ENCODE data around the gene CPB2.

CPB2 gene

GRCh38 chr13:46143184-46143701 lies 38.4 kb upstream of the CPB2 start:
- Histone ChIP-seq H2BK5ac (ENCODE audit: low read length) (no peak overlapping the region), H3K27ac (replicated peaks; ENCODE audit: low read length) (no peak overlapping the region), H3K27me3 (ENCODE audit: control insufficient read depth in 3 of 3, insufficient read depth in 3 of 3, low read depth in 1 of 3, low read length in 3 of 3) (no peaks in the 10 kb centered on the region), H2AK5ac (ENCODE audit: low read depth, low read length) (no peak overlapping the region), H2BK12ac (ENCODE audit: low read length) (no peak overlapping the region), H4K8ac (ENCODE audit: low read depth, low read length) (no peak overlapping the region), H2BK120ac (ENCODE audit: low read depth, low read length) (no peak overlapping the region), H3K9ac (ENCODE audit: low read depth, low read length, poor library complexity) (no peak overlapping the region), H2AFZ (ENCODE audit: low read length) (peak overlapping the region; percentile 11), H3K36me3 (replicated peaks in 1 of 2; ENCODE audit: control insufficient read depth in 2 of 2, insufficient read depth in 2 of 2, low read length in 2 of 2) (no peaks in the 10 kb centered on the region), H3K79me1 (ENCODE audit: low read depth, low read length) (no peaks in the 10 kb centered on the region), H4K91ac (ENCODE audit: low read depth, low read length, poor library complexity) (no peak overlapping the region), H3K18ac (ENCODE audit: low read length) (no peak overlapping the region), H3K9me3 (replicated peaks in 1 of 2; ENCODE audit: control insufficient read depth in 2 of 2, insufficient read depth in 1 of 2, low read depth in 1 of 2, low read length in 2 of 2) (no peaks in the 10 kb centered on the region), H2BK15ac (ENCODE audit: low read length) (no peak overlapping the region), H3K4ac (ENCODE audit: low read length) (no peak overlapping the region), H3K4me3 (ENCODE audit: low read length in 2 of 2) (no peak overlapping the region), H3K4me1 (ENCODE audit: control insufficient read depth in 2 of 2, insufficient read depth in 1 of 2, low read depth in 1 of 2, low read length in 2 of 2) (peaks cover 0 to 2% of the 10 kb centered on the region in 2 donors), H3K23ac (ENCODE audit: low read depth, low read length, poor library complexity) (no peak overlapping the region), H3K4me2 (ENCODE audit: insufficient read depth, low read length, poor library complexity, severe bottlenecking) (no peak overlapping the region), H3K14ac (ENCODE audit: low read length) (no peak overlapping the region)
- WGBS, 2 donors (ENCODE audit: extremely low coverage in 2 of 2, insufficient read length in 2 of 2, insufficient replicate concordance in 1 of 2): no CpG with 5 or more reads among the region's 4 CpGs
- DNase-seq (ENCODE audit: low spot score): no peak

- H3K27ac ChIP-seq (replicated peaks; ENCODE audit: low read length): no peak overlapping the region
- WGBS, 2 donors (ENCODE audit: extremely low coverage in 2 of 2, insufficient read length in 2 of 2, insufficient replicate concordance in 1 of 2): no CpG with 5 or more reads among the region's 3 CpGs
These were observed 37.9 kb upstream of the CPB2 start for GRCh38 chr13:46142776-46143175.

DNA sequence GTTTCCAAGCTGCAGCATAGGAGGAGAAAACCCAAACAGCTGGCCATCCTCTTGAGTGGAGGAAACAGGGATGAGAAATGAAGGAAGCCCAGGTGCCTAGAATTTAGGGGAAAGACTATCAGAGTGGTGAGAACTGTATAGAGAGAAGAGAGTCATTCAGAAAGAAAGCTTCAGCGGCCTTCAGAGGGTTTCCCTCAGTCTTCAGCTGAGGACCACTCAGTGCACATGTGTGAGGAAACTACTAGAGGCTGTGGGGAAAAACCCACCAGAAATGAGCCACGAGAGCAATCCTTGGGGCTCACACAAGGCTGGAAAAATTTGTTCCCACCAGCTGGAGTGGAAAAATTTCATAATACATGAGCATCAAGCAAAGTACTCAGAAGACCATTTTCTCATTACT lies 35.2 kb upstream of the CPB2 start:
- no peaks in the 10 kb centered on the region for H3K79me1 ChIP-seq (ENCODE audit: low read depth, low read length)
- WGBS, 2 donors (ENCODE audit: extremely low coverage in 2 of 2, insufficient read length in 2 of 2, insufficient replicate concordance in 1 of 2): no CpG with 5 or more reads among the region's 2 CpGs

More at GRCh38 chr13:46142776-46143175, 37.9 kb upstream of the CPB2 start:
- H4K91ac ChIP-seq (ENCODE audit: low read depth, low read length, poor library complexity): no peak overlapping the region
- peaks cover 0 to 2% of the 10 kb centered on the region in 2 donors for H3K4me1 ChIP-seq (ENCODE audit: control insufficient read depth in 2 of 2, insufficient read depth in 1 of 2, low read depth in 1 of 2, low read length in 2 of 2)
- H2BK15ac ChIP-seq (ENCODE audit: low read length): no peak overlapping the region
- no peak for DNase-seq (ENCODE audit: low spot score)
- no peak overlapping the region for H3K23ac ChIP-seq (ENCODE audit: low read depth, low read length, poor library complexity)
- no peak overlapping the region for H3K4me3 ChIP-seq (ENCODE audit: low read length in 2 of 2)
- no peak overlapping the region for H3K9ac ChIP-seq (ENCODE audit: low read depth, low read length, poor library complexity)
- no peak overlapping the region for H3K14ac ChIP-seq (ENCODE audit: low read length)
- H3K79me1 ChIP-seq (ENCODE audit: low read depth, low read length): no peaks in the 10 kb centered on the region
- no peaks in the 10 kb centered on the region for H3K36me3 ChIP-seq (replicated peaks in 1 of 2; ENCODE audit: control insufficient read depth in 2 of 2, insufficient read depth in 2 of 2, low read length in 2 of 2)
- H2BK12ac ChIP-seq (ENCODE audit: low read length): no peak overlapping the region
- H3K27me3 ChIP-seq (ENCODE audit: control insufficient read depth in 3 of 3, insufficient read depth in 3 of 3, low read depth in 1 of 3, low read length in 3 of 3): no peaks in the 10 kb centered on the region
- no peak overlapping the region for H3K18ac ChIP-seq (ENCODE audit: low read length)
- H2BK120ac ChIP-seq (ENCODE audit: low read depth, low read length): no peak overlapping the region
- no peaks in the 10 kb centered on the region for H3K9me3 ChIP-seq (replicated peaks in 1 of 2; ENCODE audit: control insufficient read depth in 2 of 2, insufficient read depth in 1 of 2, low read depth in 1 of 2, low read length in 2 of 2)
- H3K4me2 ChIP-seq (ENCODE audit: insufficient read depth, low read length, poor library complexity, severe bottlenecking): no peak overlapping the region
- no peak overlapping the region for H3K4ac ChIP-seq (ENCODE audit: low read length)
- H4K8ac ChIP-seq (ENCODE audit: low read depth, low read length): no peak overlapping the region
- H2BK5ac ChIP-seq (ENCODE audit: low read length): no peak overlapping the region
- no peak overlapping the region for H2AFZ ChIP-seq (ENCODE audit: low read length)
- H2AK5ac ChIP-seq (ENCODE audit: low read depth, low read length): no peak overlapping the region

GRCh38 chr13:46137627-46138317 lies 32.9 kb upstream of the CPB2 start:
- no peaks in the 10 kb centered on the region for H3K27me3 ChIP-seq (ENCODE audit: control insufficient read depth in 3 of 3, insufficient read depth in 3 of 3, low read depth in 1 of 3, low read length in 3 of 3)
- no peak overlapping the region for H2BK5ac ChIP-seq (ENCODE audit: low read length)
- no peak overlapping the region for H3K23ac ChIP-seq (ENCODE audit: low read depth, low read length, poor library complexity)
- H3K18ac ChIP-seq (ENCODE audit: low read length): no peak overlapping the region
- H2BK12ac ChIP-seq (ENCODE audit: low read length): no peak overlapping the region
- no peak overlapping the region for H4K8ac ChIP-seq (ENCODE audit: low read depth, low read length)
- no peaks in the 10 kb centered on the region for H3K36me3 ChIP-seq (replicated peaks in 1 of 2; ENCODE audit: control insufficient read depth in 2 of 2, insufficient read depth in 2 of 2, low read length in 2 of 2)
- H2BK120ac ChIP-seq (ENCODE audit: low read depth, low read length): no peak overlapping the region
- H3K14ac ChIP-seq (ENCODE audit: low read length): no peak overlapping the region
- no peak overlapping the region for H4K91ac ChIP-seq (ENCODE audit: low read depth, low read length, poor library complexity)
- H2BK15ac ChIP-seq (ENCODE audit: low read length): no peak overlapping the region
- no peak overlapping the region for H3K4me3 ChIP-seq (ENCODE audit: low read length in 2 of 2)
- H3K4ac ChIP-seq (ENCODE audit: low read length): no peak overlapping the region
- H3K27ac ChIP-seq (replicated peaks; ENCODE audit: low read length): no peak overlapping the region
- no peaks in the 10 kb centered on the region for H3K79me1 ChIP-seq (ENCODE audit: low read depth, low read length)
- H3K4me1 ChIP-seq (ENCODE audit: control insufficient read depth in 2 of 2, insufficient read depth in 1 of 2, low read depth in 1 of 2, low read length in 2 of 2): peaks cover 0 to 5% of the 10 kb centered on the region in 2 donors
- H3K9me3 ChIP-seq (replicated peaks in 1 of 2; ENCODE audit: control insufficient read depth in 2 of 2, insufficient read depth in 1 of 2, low read depth in 1 of 2, low read length in 2 of 2): no peaks in the 10 kb centered on the region
- H2AK5ac ChIP-seq (ENCODE audit: low read depth, low read length): no peak overlapping the region
- WGBS, 2 donors (ENCODE audit: extremely low coverage in 2 of 2, insufficient read length in 2 of 2, insufficient replicate concordance in 1 of 2): no CpG with 5 or more reads among the region's 2 CpGs
- peak overlapping the region; percentile 33 for H2AFZ ChIP-seq (ENCODE audit: low read length)
- H3K4me2 ChIP-seq (ENCODE audit: insufficient read depth, low read length, poor library complexity, severe bottlenecking): no peak overlapping the region
- H3K9ac ChIP-seq (ENCODE audit: low read depth, low read length, poor library complexity): no peak overlapping the region
- DNase-seq (ENCODE audit: low spot score): no peak

More for the DNA sequence above, 35.2 kb upstream of the CPB2 start:
- peaks cover 0 to 5% of the 10 kb centered on the region in 2 donors for H3K4me1 ChIP-seq (ENCODE audit: control insufficient read depth in 2 of 2, insufficient read depth in 1 of 2, low read depth in 1 of 2, low read length in 2 of 2)
- no peak overlapping the region for H4K91ac ChIP-seq (ENCODE audit: low read depth, low read length, poor library complexity)
- no peak overlapping the region for H2AFZ ChIP-seq (ENCODE audit: low read length)
- H2BK120ac ChIP-seq (ENCODE audit: low read depth, low read length): no peak overlapping the region
- no peak overlapping the region for H3K4me3 ChIP-seq (ENCODE audit: low read length in 2 of 2)
- H3K4ac ChIP-seq (ENCODE audit: low read length): no peak overlapping the region
- H3K9ac ChIP-seq (ENCODE audit: low read depth, low read length, poor library complexity): no peak overlapping the region
- H3K14ac ChIP-seq (ENCODE audit: low read length): no peak overlapping the region
- no peak overlapping the region for H4K8ac ChIP-seq (ENCODE audit: low read depth, low read length)
- H3K4me2 ChIP-seq (ENCODE audit: insufficient read depth, low read length, poor library complexity, severe bottlenecking): no peak overlapping the region
- no peak overlapping the region for H2AK5ac ChIP-seq (ENCODE audit: low read depth, low read length)
- H3K27me3 ChIP-seq (ENCODE audit: control insufficient read depth in 3 of 3, insufficient read depth in 3 of 3, low read depth in 1 of 3, low read length in 3 of 3): no peaks in the 10 kb centered on the region
- no peaks in the 10 kb centered on the region for H3K36me3 ChIP-seq (replicated peaks in 1 of 2; ENCODE audit: control insufficient read depth in 2 of 2, insufficient read depth in 2 of 2, low read length in 2 of 2)
- H3K9me3 ChIP-seq (replicated peaks in 1 of 2; ENCODE audit: control insufficient read depth in 2 of 2, insufficient read depth in 1 of 2, low read depth in 1 of 2, low read length in 2 of 2): no peaks in the 10 kb centered on the region
- no peak for DNase-seq (ENCODE audit: low spot score)
- no peak overlapping the region for H2BK15ac ChIP-seq (ENCODE audit: low read length)
- no peak overlapping the region for H3K18ac ChIP-seq (ENCODE audit: low read length)
- H3K23ac ChIP-seq (ENCODE audit: low read depth, low read length, poor library complexity): no peak overlapping the region
- H2BK5ac ChIP-seq (ENCODE audit: low read length): no peak overlapping the region
- no peak overlapping the region for H2BK12ac ChIP-seq (ENCODE audit: low read length)
- H3K27ac ChIP-seq (replicated peaks; ENCODE audit: low read length): no peak overlapping the region

Data from neuronal stem cell (in vitro differentiated cells).